Brain microvascular endothelial cell (primary cell): ENCODE results near the gene NR3C1.
A peak's percentile ranks its signal among the peaks of the same experiment; 100 is the strongest.

Experiments used
- DNase-seq: peaks from one replicate; pipeline ENCODE4 v3.0.0-alpha.2; 2020
- H3K27ac ChIP-seq: fragments of 250-450 bp; sonication (Bioruptor Pico); 2 replicates; pipeline ENCODE4 v1.5.1; 2020; ENCODE audit warnings: mild to moderate bottlenecking, moderate library complexity
- H3K27me3 ChIP-seq: fragments of 250-450 bp; sonication (Bioruptor Pico); replicated peaks from 2 replicates; pipeline ENCODE4 v1.5.1; 2020; ENCODE audit warnings: mild to moderate bottlenecking
- H3K36me3 ChIP-seq: fragments of 250-450 bp; sonication (Bioruptor Pico); replicated peaks from 2 replicates; pipeline ENCODE4 v1.5.1; 2020; ENCODE audit warnings: mild to moderate bottlenecking
- H3K4me3 ChIP-seq: 2 replicates; pipeline ENCODE4 v1.5.1; 2011; ENCODE audit warnings: low read depth, mild to moderate bottlenecking, control low read depth, low read length, moderate library complexity
- CTCF ChIP-seq: IDR thresholded peaks from 2 replicates; pipeline ENCODE4 v1.5.1; 2011; ENCODE audit warnings: low read depth, mild to moderate bottlenecking, moderate library complexity, low read length, control low read depth, inconsistent platforms; ENCODE audit errors: missing control alignments
- in situ Hi-C: cut with HindIII; loops from 2 replicates; pipeline ENCODE4 v1.10.0; 2017; ENCODE audit warnings: low sequenced_read_pairs, low pct_ligation_motif_present

NR3C1 gene

GRCh38 chr5:143409926-143410325, 6.4 kb upstream of the NR3C1 start:
- Histone ChIP-seq H3K4me3 (no peak overlapping the region), H3K36me3 (no peaks in the 10 kb centered on the region), H3K27me3 (no peaks in the 10 kb centered on the region), H3K27ac (no peak overlapping the region)
- in situ Hi-C loops: no loop called here
- no peak for TF ChIP-seq CTCF
- DNase-seq: no peak

GRCh38 chr5:143406408-143406807, 2.9 kb upstream of the NR3C1 start:
- TF ChIP-seq CTCF: no peak
- Histone ChIP-seq H3K27me3 (no peaks in the 10 kb centered on the region), H3K4me3 (no peak overlapping the region), H3K27ac (no peak overlapping the region), H3K36me3 (no peaks in the 10 kb centered on the region)
- in situ Hi-C loops: no loop called here
- no peak for DNase-seq

GRCh38 chr5:143405849-143406098, 2.3 kb upstream of the NR3C1 start:
- H3K27me3 ChIP-seq: no peaks in the 10 kb centered on the region
- peak overlapping the region; percentile 80 for H3K4me3 ChIP-seq
- TF ChIP-seq CTCF: no peak
- H3K36me3 ChIP-seq: no peaks in the 10 kb centered on the region
- peak overlapping the region; percentile 97 for H3K27ac ChIP-seq
- in situ Hi-C loops: no loop called here
- DNase-seq: no peak

GRCh38 chr5:143405063-143405848, 1.8 kb upstream of the NR3C1 start:
- TF ChIP-seq CTCF: peak; percentile 31
- Histone ChIP-seq H3K27ac (peak overlapping the region; percentile 97), H3K4me3 (peak overlapping the region; percentile 80), H3K27me3 (no peaks in the 10 kb centered on the region), H3K36me3 (peaks cover under 1% of the 10 kb centered on the region)
- peak; percentile 80 for DNase-seq
- in situ Hi-C loops: no loop called here

GRCh38 chr5:143404416-143405062, 1.1 kb upstream of the NR3C1 start:
- in situ Hi-C loops: no loop called here

More at GRCh38 chr5:143404416-143405062, 1.1 kb upstream of the NR3C1 start:
- H3K27ac ChIP-seq: peak overlapping the region; percentile 97
- TF ChIP-seq CTCF: peak; percentile 9
- H3K36me3 ChIP-seq: peaks cover 6% of the 10 kb centered on the region
- H3K4me3 ChIP-seq: peak overlapping the region; percentile 80
- DNase-seq: peak; percentile 84
- no peaks in the 10 kb centered on the region for H3K27me3 ChIP-seq
